ENCODE measurements around the gene OR56A1. TPM values are rescaled to one million over a fixed set of nuclear protein-coding genes. Genes with fewer than 3 reads are reported as not detected.

OR56A1 gene
- total RNA-seq, 2 donors from 2014 or later = not detected

GRCh38 chr11:5989203-5989602, 41.4 kb downstream of the OR56A1 start:
- DNase-seq = no peak
- no peaks in the 10 kb centered on the region for H3K36me3 ChIP-seq
- intact Hi-C loops (cut with DNase I) = no loop called here
- H3K27ac ChIP-seq = no peak overlapping the region
- H3K4me1 ChIP-seq = no peaks in the 10 kb centered on the region
- H3K27me3 ChIP-seq = no peaks in the 10 kb centered on the region
- H3K9me3 ChIP-seq = no peaks in the 10 kb centered on the region
- no peak overlapping the region for H3K4me3 ChIP-seq
- H3K9ac ChIP-seq (ENCODE audit: low read depth in 2 of 2, low read length in 2 of 2) = no peak overlapping the region
- no peak for TF ChIP-seq CTCF (IDR thresholded peaks at IDR 0.05)

GRCh38 chr11:5986885-5987284, 43.7 kb downstream of the OR56A1 start, which contains the start of gene OR52L1:
Gene OR52L1, minus strand, starts transcription at chr11:5986985. Its CDS starts 55 bp downstream, at chr11:5986930.
- no peaks in the 10 kb centered on the region for H3K36me3 ChIP-seq
- no peak for TF ChIP-seq CTCF (IDR thresholded peaks at IDR 0.05)
- H3K4me3 ChIP-seq = no peak within 1 kb of the TSS
- no peak within 1 kb of the TSS for H3K27ac ChIP-seq
- intact Hi-C loops (cut with DNase I) = no loop called here
- no peak within 1 kb of the TSS for H3K9ac ChIP-seq (ENCODE audit: low read depth in 2 of 2, low read length in 2 of 2)
- no peaks in the 10 kb centered on the region for H3K27me3 ChIP-seq
- H3K9me3 ChIP-seq = no peaks in the 10 kb centered on the region
- H3K4me1 ChIP-seq = no peaks in the 10 kb centered on the region
- no peak for DNase-seq

- no peaks in the 10 kb centered on the region for H3K4me1 ChIP-seq
- no peaks in the 10 kb centered on the region for H3K27me3 ChIP-seq
- H3K36me3 ChIP-seq = no peaks in the 10 kb centered on the region
- no peak overlapping the region for H3K4me3 ChIP-seq
- H3K27ac ChIP-seq = no peak overlapping the region
- TF ChIP-seq CTCF (IDR thresholded peaks at IDR 0.05) = no peak
- no peak overlapping the region for H3K9ac ChIP-seq (ENCODE audit: low read depth in 2 of 2, low read length in 2 of 2)
- intact Hi-C loops (cut with DNase I) = no loop called here
- DNase-seq = no peak
- H3K9me3 ChIP-seq = no peaks in the 10 kb centered on the region
Observed at GRCh38 chr11:5983443-5983842, 47.1 kb downstream of the OR56A1 start.

GRCh38 chr11:5973530-5973929, 57.0 kb downstream of the OR56A1 start:
- intact Hi-C loops (cut with DNase I) = no loop called here
- no peak for DNase-seq
- Histone ChIP-seq H3K27ac (no peak overlapping the region), H3K9me3 (no peaks in the 10 kb centered on the region), H3K36me3 (no peaks in the 10 kb centered on the region), H3K4me3 (no peak overlapping the region), H3K27me3 (no peaks in the 10 kb centered on the region), H3K9ac (ENCODE audit: low read depth in 2 of 2, low read length in 2 of 2) (no peak overlapping the region), H3K4me1 (no peaks in the 10 kb centered on the region)
- TF ChIP-seq CTCF (IDR thresholded peaks at IDR 0.05) = no peak

Other genes with a start within 250 kb of the OR56A1 start
- gene OR52N5, start 247.4 kb downstream of the OR56A1 start, total RNA-seq = not detected
- not detected for gene OR52N1, start 239.5 kb downstream of the OR56A1 start, total RNA-seq
- gene OR52N2, start 221.8 kb downstream of the OR56A1 start, total RNA-seq = not detected
- not detected for gene OR52E6, start 188.9 kb downstream of the OR56A1 start, total RNA-seq
- gene OR52E8, start 173.1 kb downstream of the OR56A1 start, total RNA-seq = not detected
- gene OR52E4, start 150.1 kb downstream of the OR56A1 start, total RNA-seq = not detected
- not detected for gene OR52E5, start 137.6 kb downstream of the OR56A1 start, total RNA-seq
- not detected for gene OR56A3, start 88.5 kb downstream of the OR56A1 start, total RNA-seq
- gene OR56A5, start 62.3 kb downstream of the OR56A1 start, total RNA-seq = not detected
- not detected for gene OR52L1, start 43.8 kb downstream of the OR56A1 start, total RNA-seq
- gene OR56A4, start 23.8 kb downstream of the OR56A1 start, total RNA-seq = not detected
- gene OR56B4, start 76.9 kb upstream of the OR56A1 start, total RNA-seq = not detected
- under 1 TPM in 1 of 2 donors, not detected in 1; 0.25 TPM for gene OR52B2, start 139.6 kb upstream of the OR56A1 start, total RNA-seq
- gene OR52W1, start 168.5 kb upstream of the OR56A1 start, total RNA-seq = not detected
- gene C11orf42, start 174.8 kb upstream of the OR56A1 start, total RNA-seq = not detected
- gene FHIP1B, start 203.9 kb upstream of the OR56A1 start, total RNA-seq = 100 to 1,000 TPM in 1 of 2 donors, 10 to 100 TPM in 1; 84.6 to 107 TPM
- gene CNGA4, start 208.3 kb upstream of the OR56A1 start, total RNA-seq = under 1 TPM in 1 of 2 donors, not detected in 1; 0.12 TPM
- gene CCKBR, start 229.1 kb upstream of the OR56A1 start, total RNA-seq = not detected